Activated CD8-positive, alpha-beta memory T cell treated with anti-CD3 and anti-CD28 coated beads for 4 hours (primary cell): Measurements from ENCODE around the gene FGD4.
"Not testable (repeated sequence)": the region's sequence is repeated elsewhere in the genome, so short reads cannot be mapped to it uniquely, and the experiment has no call there.

ENCODE experiments used
- DNase-seq, 2 donors: peaks; one replicate each; pipeline ENCODE4 v3.0.0-alpha.2; 2020; ENCODE audit warnings: low read depth in 2 of 2

Gene FGD4

DNA sequence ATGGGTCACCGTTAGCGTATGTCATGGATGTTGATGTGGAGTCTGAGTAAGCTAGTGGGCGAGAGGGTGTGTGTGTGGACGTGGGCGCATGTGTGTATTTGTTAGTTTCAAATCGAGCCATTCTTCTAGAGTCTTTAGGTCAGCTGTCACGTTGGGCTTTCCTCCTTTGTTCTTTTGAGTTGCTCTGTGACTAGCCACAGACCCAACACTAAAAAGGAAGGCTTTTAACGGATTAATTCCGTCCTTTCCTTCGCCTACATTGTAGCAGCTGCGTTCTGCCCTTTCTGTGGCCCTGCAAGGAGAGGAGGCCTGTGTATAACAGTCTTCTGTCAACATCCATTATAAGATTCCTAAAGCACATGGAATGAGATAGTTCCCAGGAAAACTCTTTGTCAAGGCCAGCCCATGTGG is 162.6 kb downstream of the FGD4 start:
- no peak for DNase-seq

GRCh38 chr12:32562413-32562812 is 163.1 kb downstream of the FGD4 start:
- not testable (repeated sequence) for DNase-seq

- no peak for DNase-seq
These were observed 167.4 kb downstream of the FGD4 start for GRCh38 chr12:32566663-32567295.

- DNase-seq = no peak
These were observed 167.9 kb downstream of the FGD4 start for GRCh38 chr12:32567296-32567674.

DNA sequence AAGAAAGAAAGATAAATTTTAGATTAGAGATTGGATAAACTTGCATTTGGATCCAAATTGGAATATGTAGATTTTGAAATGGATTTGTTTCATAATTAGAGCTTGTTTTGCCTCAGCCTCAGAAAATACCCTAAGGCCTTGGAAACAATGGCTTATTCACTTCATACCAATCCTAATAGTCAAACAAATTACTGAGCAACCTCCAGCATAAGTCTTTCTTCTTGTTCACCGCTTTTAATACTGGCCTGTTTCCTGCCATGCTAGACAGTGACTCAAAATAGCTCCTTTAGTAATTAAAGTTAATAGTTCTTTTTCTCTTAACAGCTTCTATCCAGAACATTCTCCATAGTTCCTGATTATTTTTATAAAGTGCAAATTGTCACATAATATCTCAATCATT is 168.9 kb downstream of the FGD4 start:
- DNase-seq = no peak

DNA sequence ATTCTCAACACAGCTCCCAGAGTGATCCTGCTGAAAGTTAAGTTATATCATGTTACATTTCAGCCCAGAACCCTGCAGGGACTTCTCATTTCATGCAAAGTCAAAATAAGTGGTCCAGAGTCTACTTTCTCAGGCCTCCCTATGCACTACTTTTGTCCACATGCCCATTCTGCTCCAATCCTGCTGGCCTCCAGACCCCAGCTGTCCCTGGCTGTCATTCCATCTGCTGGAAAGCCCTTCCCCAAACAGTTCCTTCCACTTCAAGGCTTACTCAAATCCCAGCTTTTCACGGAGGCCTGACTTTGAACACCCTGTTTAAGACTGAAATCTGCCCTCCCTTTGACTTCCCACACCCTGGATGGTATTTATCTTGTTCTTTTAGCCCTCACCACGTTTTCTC is 169.9 kb downstream of the FGD4 start:
- no peak for DNase-seq

DNA sequence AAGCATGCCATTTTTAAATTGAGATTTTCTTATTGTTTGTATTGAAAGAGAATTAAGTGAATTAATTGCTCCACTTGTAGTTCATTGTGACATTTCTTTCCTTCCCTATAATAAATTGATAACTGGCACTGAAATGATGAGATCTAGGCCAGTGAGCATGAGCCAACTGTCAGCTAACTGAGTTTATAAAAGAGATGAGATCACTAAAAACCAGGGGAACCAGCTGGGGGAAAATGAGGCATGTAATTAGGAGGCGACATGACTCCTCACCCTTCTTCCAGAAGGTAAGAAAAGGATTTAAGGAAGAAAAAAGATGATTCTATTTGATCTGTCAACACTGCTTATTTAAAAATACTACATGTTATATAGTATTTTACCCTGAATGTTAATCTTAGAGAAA is 175.2 kb downstream of the FGD4 start:
- DNase-seq = no peak

- DNase-seq = no peak
These were observed 178.0 kb downstream of the FGD4 start for GRCh38 chr12:32577328-32577727.

DNA sequence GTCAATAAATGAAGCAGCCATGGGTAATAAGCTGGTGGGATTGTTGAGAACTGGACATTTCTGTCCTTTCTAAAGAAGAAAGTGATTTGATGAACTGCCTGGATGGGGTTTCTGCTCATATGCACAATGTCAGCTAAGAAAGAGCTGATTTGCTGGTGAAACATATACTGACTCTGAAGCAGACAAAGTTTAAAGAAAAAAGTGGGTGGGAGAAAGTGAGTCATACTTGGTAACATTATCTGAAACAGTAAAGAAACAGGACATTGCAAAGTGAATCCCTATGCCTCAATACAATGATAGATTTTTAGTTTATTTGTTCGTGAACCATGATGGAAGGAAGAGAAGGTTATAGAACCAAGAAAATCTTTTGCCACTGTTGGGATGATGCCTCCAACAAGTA is 184.2 kb downstream of the FGD4 start:
- DNase-seq = no peak

DNA sequence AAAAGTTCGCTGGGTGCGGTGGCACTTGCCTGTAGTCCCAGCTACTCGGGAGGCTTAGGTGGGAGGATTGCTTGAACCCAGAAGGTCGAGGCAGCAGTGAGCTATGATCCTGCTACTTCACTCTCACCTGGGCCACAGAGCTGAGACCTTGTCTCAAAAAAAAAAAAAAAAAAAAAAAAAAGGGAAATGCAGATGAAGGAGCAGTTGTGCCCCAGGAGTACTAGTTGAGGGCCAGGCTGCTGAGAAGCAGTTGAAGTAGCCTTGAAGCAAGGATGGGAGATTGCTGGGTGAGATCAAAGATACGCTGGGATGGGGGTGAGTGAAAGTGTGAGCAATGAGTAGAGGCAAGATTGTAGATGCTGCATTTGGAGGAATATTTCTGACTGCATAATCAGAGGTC is 186.3 kb downstream of the FGD4 start:
- no peak for DNase-seq

DNA sequence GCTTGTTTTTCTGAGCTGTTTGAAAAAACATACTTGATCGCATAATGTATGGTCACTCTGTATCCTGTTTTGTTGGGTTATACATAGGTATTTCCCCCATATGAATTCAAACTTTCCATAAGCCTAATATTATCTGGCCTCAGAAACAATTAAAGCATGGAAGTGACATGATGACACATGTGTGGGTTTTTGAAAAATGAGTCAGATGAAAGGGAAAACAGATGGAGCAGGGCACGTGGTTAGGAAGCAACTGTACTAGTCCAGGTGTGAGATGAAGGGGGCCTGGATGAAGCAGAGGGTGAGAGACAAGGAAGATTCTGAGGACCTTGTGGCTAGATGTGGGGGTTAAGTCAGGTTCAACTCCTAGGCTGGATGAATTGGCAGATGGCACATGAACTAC is 187.0 kb downstream of the FGD4 start:
- no peak for DNase-seq

DNA sequence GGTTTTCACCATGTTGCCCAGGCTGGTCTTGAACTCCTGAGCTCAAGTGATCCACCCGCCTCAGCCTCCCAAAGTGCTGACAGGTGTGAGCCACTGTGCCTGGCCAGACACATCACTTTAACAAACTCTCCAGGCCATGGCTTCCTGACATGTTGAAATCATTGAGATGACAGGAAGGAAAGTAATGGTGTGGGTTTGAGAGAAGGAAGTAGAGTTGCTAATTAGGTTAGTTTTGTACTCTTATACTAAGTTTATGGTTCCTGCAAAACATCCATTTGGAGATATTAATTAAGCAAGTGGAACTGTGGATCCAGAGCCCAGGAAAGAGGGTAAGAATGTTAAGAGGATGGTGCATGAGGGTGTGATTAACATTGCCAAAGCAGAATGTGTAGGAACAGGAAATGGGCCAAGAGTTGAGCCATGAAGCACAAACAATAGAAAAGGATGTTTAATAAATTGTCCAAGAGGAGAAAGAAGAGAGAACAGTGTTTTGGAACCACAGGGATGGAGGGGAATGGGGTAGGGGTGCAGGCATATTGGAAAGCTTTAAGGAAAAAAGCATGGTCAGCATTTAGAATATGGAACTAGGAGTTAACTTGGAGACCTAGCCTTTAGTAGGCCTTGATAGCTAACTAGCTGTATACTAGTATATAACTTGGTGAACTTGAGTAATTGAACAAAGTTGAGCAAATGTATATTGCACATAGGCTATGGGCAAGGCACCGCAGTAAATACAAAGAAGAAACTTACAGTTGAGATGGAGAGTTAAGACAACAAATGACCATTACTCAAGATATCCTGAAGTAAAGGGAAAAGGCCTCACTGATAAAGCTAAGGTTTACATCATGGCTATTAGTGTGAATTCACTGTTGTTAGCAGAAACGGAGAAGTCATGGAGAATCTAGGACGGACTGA is 188.5 kb downstream of the FGD4 start:
- no peak for DNase-seq

DNA sequence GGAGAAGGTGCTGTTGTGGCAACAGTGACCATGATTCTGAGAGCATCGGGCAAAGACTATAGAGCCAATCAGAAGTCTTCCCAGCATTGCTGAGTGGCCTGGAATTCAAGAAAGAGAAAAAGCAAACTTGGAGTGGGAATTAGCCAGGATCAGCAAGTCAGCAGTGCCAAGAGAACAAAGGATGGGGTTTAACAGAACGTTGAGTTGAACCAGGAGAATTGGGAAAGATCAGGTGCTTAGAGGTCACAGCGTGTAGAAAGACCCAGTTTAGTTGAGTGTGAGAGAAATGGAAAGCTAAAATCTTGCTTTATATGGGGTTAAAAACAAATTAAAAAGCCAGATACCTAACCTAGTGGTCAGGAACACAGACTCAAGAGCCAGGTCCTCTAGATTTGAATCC is 189.2 kb downstream of the FGD4 start:
- no peak for DNase-seq

DNA sequence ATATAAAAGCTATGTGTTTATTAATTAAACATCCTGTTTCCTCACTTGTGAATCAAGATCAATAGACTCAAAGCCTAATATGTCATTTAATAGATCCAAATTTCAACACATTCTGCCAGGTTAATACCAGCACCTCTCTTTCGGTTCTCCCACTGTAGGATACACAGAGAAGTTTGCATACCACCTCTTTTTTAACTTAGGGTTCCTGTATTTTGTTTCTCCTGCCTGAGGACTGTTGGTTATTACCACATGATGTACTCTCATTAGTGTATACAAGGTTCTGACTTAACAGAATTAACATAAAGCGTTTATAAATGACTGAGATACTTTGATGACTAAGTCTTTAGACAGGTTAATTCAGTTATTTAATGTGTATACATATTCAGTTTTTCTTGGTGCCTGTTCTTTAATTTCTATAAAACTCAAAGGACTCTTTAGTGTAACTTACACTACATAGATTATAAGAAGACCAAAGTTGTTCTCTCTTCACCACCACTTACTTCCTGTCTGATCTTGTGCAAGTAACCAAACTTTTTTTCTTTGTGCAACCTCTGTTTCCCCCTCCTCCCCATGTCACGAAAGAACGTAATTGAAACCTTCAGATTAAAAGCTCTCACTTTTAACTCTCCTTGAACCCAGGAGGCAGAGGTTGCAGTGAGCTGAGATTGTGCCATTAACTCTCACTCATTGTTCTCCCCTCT is 190.0 kb downstream of the FGD4 start:
- no peak for DNase-seq

DNA sequence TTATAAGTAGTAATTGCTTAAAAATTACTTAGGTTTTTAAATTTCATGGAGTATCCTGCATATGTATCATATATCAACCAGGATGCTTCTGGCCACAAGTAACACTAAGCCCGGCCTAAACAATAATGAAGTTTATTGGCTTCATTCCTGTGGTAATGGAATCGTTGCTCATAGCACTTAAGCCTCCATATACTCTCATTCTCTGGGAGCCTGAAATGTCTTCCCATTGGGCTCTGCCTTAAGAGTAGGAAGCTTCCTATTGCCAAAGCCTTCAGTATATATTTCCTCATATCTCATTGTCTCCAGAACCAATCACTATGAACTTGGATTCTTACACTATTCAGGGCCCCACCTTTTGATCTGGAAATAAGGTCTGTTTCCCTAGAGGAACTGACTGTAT is 195.9 kb downstream of the FGD4 start:
- DNase-seq = no peak

- no peak for DNase-seq
These were observed 196.7 kb downstream of the FGD4 start for GRCh38 chr12:32596030-32596429.

DNA sequence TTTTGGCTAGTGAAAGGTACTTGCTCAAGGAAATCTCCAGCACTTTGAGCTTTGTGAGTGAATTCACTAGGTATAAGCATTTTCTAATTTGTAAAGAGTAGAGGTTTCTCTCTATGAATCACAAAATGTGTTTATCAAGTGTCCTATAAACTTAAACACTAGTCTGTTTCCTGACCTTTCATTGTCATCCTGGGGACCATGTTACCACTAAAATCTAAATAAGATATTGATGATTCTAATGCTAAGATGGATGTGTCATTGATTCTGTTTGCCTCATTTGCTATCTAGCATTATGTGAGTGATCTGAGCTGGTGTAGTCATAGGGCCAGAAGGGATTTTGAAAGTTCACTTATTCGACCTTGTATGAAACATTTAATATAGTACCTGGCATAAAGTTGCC is 199.3 kb downstream of the FGD4 start:
- no peak for DNase-seq

GRCh38 chr12:32600681-32601080 is 201.3 kb downstream of the FGD4 start:
- no peak for DNase-seq

GRCh38 chr12:32603071-32603470 is 203.7 kb downstream of the FGD4 start:
- no peak for DNase-seq

- no peak for DNase-seq
These were observed 204.5 kb downstream of the FGD4 start for GRCh38 chr12:32603858-32604257.

DNA sequence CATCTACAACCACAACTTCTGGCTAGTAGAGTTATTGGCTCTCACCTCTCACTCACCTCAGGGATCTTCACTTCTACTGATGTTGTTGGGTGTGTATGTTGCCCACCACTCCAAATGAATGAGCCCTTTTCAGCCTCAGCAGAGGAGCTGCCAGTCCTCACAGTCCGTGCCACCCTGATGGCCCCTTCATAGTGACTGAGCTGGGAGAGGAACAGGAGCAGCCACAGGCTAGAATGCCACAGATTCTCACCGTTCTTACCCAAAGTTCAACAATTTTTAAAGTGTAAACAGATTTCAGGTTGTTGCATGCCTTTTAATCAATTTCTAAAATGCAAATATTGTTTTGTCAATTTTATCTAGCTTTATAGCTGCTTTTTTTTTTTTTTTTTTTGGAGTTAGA is 205.2 kb downstream of the FGD4 start:
- no peak for DNase-seq

DNA sequence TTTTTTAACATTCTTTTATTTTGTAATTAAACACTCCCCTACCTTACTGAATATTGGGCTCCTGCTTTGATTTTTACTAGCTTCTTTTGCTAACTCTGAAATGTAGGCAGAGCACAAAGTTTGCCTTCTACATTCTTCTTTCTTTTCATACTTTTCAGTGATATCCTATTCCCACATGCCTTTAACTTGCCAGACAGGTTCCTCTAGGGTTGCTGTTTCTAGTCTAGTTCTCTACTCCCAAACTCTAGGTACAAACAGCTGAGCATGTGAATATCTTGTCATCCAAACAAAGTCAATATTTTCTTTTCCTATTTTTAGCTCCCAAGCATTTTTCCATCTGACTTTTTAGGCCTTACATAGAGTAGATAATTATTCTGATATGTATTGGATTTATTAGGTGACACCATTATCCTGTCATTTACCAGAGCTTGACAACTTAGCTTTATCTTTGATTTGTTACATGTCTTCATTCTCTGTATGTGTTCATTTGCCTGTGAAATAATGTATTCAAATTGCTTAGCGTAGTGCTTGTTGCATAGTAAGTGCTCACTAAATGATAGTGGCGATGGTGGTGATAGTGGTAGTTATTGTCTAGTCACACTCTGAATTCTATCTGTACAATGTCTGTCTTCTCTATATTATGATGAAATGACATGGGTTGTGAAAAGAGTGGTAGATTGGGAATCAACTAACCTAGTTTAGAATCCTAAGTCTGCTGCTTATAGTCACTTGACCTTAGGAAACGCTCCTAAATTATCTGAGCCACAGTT is 206.2 kb downstream of the FGD4 start:
- DNase-seq = no peak
